NB4 (cell line): Measurements from ENCODE around the gene ZMYM2.

ENCODE experiments used
- POLR2A ChIP-seq: IDR thresholded peaks from 2 replicates; pipeline ENCODE4 v1.6.1; 2011; ENCODE audit warnings: mild to moderate bottlenecking; ENCODE audit not compliant: insufficient read length; ENCODE audit errors: extremely low read depth
- TF ChIP-seq, protein P1 (sequence below): IDR thresholded peaks from one replicate; pipeline ENCODE4 v1.5.1; 2012; ENCODE audit warnings: low read depth, low read length

- no peak for TF ChIP-seq POLR2A
- TF ChIP-seq, protein P1, sequence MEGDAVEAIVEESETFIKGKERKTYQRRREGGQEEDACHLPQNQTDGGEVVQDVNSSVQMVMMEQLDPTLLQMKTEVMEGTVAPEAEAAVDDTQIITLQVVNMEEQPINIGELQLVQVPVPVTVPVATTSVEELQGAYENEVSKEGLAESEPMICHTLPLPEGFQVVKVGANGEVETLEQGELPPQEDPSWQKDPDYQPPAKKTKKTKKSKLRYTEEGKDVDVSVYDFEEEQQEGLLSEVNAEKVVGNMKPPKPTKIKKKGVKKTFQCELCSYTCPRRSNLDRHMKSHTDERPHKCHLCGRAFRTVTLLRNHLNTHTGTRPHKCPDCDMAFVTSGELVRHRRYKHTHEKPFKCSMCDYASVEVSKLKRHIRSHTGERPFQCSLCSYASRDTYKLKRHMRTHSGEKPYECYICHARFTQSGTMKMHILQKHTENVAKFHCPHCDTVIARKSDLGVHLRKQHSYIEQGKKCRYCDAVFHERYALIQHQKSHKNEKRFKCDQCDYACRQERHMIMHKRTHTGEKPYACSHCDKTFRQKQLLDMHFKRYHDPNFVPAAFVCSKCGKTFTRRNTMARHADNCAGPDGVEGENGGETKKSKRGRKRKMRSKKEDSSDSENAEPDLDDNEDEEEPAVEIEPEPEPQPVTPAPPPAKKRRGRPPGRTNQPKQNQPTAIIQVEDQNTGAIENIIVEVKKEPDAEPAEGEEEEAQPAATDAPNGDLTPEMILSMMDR = no peak
Measured at GRCh38 chr13:20002787-20003186, 44.3 kb downstream of the ZMYM2 start.
